GM12892 (cell line): ENCODE data around the gene TMEM163.

Source experiments
- POLR2A ChIP-seq: IDR thresholded peaks from 2 replicates; pipeline ENCODE4 v1.6.1; 2011; ENCODE audit warnings: low read depth, low read length, control low read depth
- TAF1 ChIP-seq: IDR thresholded peaks from 2 replicates; pipeline ENCODE4 v1.6.1; 2011; ENCODE audit warnings: low read depth, mild to moderate bottlenecking, control low read depth, low read length, borderline replicate concordance

DNA sequence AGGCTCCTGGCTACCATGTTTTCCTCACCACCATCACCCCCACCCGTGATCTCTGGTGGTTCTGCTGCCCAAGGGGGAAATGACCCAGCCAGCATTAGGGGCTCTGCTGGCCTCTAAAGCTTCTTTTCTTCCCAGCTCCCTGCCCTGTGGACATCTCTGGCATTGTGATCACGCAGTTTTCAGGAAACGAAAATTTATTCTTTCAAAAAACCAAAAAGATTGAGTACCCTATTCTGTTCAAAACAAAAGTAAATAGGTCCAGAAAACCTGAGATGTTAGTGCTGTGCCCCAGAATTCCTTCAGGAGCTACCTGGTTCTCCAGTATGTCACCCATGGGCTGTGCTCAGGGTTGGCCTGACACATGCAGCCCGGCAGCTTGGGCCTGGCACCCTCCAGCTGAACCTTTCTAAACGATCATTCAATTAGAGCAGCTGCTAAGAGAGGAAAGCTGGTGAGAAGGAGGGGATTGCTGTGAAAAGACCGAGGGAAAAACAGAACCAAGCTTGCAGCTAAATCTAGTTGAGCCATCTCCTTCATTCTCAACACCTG lies 307.4 kb downstream of the TMEM163 start:
- TF ChIP-seq POLR2A (no peak), TAF1 (no peak)
